ENCODE data around the gene ARHGAP6.

DNA sequence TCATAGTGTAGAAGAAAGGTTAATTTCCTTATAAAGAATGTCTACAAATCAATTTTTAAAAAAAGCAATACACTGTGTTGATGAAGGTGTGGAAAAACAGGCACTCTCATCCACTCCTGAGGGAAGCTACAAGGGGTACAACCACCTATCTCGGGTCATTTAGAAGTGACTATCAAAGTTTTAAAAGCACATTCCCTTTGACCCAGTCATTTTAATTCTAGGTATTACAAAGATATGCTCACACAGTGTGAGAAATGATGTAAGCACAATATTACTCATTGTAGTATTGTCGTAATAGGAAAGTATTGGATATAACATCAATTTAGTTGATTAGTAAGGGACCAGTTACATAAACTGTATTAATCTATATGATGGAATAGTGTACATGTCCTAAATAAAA lies 562.0 kb downstream of the ARHGAP6 start:
- TF ChIP-seq CTCF (IDR thresholded peaks at IDR 0.05) (no peak), POLR2A (IDR thresholded peaks at IDR 0.05) (no peak), EP300 (IDR thresholded peaks at IDR 0.05) (no peak)

All from ovary (tissue), 3 donors.